Measurements from ENCODE around the gene A1CF.

Gene A1CF

DNA sequence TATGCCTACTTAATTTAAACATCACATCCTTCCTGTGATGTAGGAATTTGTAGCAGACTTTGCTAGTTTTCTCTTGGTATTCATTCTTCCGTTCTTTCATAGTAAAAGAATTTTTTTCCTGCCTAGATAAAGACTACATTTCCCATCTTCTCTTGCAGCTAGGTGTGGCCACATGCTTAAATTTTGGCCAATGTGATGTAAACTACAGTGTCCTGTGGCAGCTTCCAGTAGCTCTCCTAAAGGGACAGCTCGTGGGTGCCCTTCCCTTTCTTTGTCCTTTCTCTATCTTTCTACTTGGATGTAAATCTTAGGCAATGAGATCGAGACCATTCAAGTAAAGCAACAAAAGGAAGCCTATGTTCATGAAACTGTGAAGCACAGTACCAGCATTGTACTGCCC is 87.1 kb downstream of the A1CF start:
- Histone ChIP-seq H2BK5ac (ENCODE audit: low read length) (no peak overlapping the region), H3K4me3 (ENCODE audit: low read length in 2 of 2) (no peak overlapping the region), H2AK5ac (ENCODE audit: low read depth, low read length) (no peak overlapping the region), H2BK120ac (ENCODE audit: low read depth, low read length) (no peak overlapping the region), H2AFZ (ENCODE audit: low read length) (no peak overlapping the region), H3K9me3 (replicated peaks in 1 of 2; ENCODE audit: control insufficient read depth in 2 of 2, insufficient read depth in 1 of 2, low read depth in 1 of 2, low read length in 2 of 2) (no peaks in the 10 kb centered on the region), H3K27me3 (ENCODE audit: control insufficient read depth in 3 of 3, insufficient read depth in 3 of 3, low read depth in 1 of 3, low read length in 3 of 3) (no peaks in the 10 kb centered on the region), H3K79me1 (ENCODE audit: low read depth, low read length) (no peaks in the 10 kb centered on the region), H3K23ac (ENCODE audit: low read depth, low read length, poor library complexity) (no peak overlapping the region), H2BK15ac (ENCODE audit: low read length) (no peak overlapping the region), H4K8ac (ENCODE audit: low read depth, low read length) (no peak overlapping the region), H3K4me1 (ENCODE audit: control insufficient read depth in 2 of 2, insufficient read depth in 1 of 2, low read depth in 1 of 2, low read length in 2 of 2) (no peaks in the 10 kb centered on the region), H4K91ac (ENCODE audit: low read depth, low read length, poor library complexity) (no peak overlapping the region), H3K14ac (ENCODE audit: low read length) (no peak overlapping the region), H3K36me3 (replicated peaks in 1 of 2; ENCODE audit: control insufficient read depth in 2 of 2, insufficient read depth in 2 of 2, low read length in 2 of 2) (no peaks in the 10 kb centered on the region), H3K27ac (replicated peaks; ENCODE audit: low read length) (no peak overlapping the region), H3K9ac (ENCODE audit: low read depth, low read length, poor library complexity) (no peak overlapping the region), H3K4ac (ENCODE audit: low read length) (no peak overlapping the region), H3K18ac (ENCODE audit: low read length) (no peak overlapping the region), H3K4me2 (ENCODE audit: insufficient read depth, low read length, poor library complexity, severe bottlenecking) (no peak overlapping the region), H2BK12ac (ENCODE audit: low read length) (no peak overlapping the region)
- DNase-seq (ENCODE audit: low spot score) = no peak
- WGBS, 2 donors (ENCODE audit: extremely low coverage in 2 of 2, insufficient read length in 2 of 2, insufficient replicate concordance in 1 of 2) = no CpG with 5 or more reads among the region's 3 CpGs

DNA sequence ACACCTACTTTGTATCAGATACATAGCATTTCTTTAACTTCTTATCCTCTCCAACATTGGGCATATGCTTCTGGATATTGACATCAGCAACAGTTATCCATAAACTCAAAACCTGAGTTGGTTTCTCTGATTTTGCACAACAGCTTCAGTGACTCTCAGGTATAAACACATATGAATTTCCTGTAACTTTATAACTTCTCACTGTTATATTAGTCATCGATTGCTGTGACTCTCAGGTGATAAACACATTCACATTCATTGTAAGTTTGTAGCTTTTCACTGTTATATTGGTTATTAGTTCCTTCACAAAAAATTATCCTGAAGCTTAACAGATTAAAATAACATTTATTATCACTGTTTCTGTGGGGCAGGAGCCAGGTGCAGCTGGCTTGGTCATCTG is 88.7 kb downstream of the A1CF start:
- no peak overlapping the region for H3K4ac ChIP-seq (ENCODE audit: low read length)
- H2AFZ ChIP-seq (ENCODE audit: low read length) = no peak overlapping the region
- no CpG with 5 or more reads among the region's 1 CpG for WGBS, 2 donors (ENCODE audit: extremely low coverage in 2 of 2, insufficient read length in 2 of 2, insufficient replicate concordance in 1 of 2)

DNA sequence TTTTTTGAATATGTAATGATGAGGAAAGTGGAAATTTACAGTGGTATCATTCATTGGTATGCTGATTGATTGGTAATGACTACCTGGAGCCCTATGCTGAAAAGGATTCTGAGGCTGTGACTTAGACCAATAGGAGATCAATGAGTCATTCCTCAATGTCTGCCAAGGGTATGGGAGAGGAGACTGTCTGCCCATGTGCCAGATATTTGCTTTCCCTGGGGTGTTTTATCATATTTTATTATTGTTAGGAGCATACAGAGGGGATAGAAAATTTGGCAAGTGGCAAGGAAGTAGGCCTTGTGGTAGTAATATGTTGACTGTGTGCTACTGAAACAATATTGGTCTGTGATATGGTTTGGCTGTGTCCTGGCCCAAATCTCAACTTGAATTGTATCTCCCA is 90.9 kb downstream of the A1CF start:
- Histone ChIP-seq H3K4ac (ENCODE audit: low read length) (no peak overlapping the region), H3K79me1 (ENCODE audit: low read depth, low read length) (no peaks in the 10 kb centered on the region), H3K4me3 (ENCODE audit: low read length in 2 of 2) (no peak overlapping the region), H2AFZ (ENCODE audit: low read length) (no peak overlapping the region), H2BK12ac (ENCODE audit: low read length) (no peak overlapping the region), H2AK5ac (ENCODE audit: low read depth, low read length) (no peak overlapping the region), H3K14ac (ENCODE audit: low read length) (no peak overlapping the region), H2BK5ac (ENCODE audit: low read length) (no peak overlapping the region), H3K18ac (ENCODE audit: low read length) (no peak overlapping the region), H3K9ac (ENCODE audit: low read depth, low read length, poor library complexity) (no peak overlapping the region), H3K27me3 (ENCODE audit: control insufficient read depth in 3 of 3, insufficient read depth in 3 of 3, low read depth in 1 of 3, low read length in 3 of 3) (no peaks in the 10 kb centered on the region), H4K8ac (ENCODE audit: low read depth, low read length) (no peak overlapping the region), H4K91ac (ENCODE audit: low read depth, low read length, poor library complexity) (no peak overlapping the region), H3K27ac (replicated peaks; ENCODE audit: low read length) (no peak overlapping the region), H3K23ac (ENCODE audit: low read depth, low read length, poor library complexity) (no peak overlapping the region), H3K4me1 (ENCODE audit: control insufficient read depth in 2 of 2, insufficient read depth in 1 of 2, low read depth in 1 of 2, low read length in 2 of 2) (no peaks in the 10 kb centered on the region), H3K36me3 (replicated peaks in 1 of 2; ENCODE audit: control insufficient read depth in 2 of 2, insufficient read depth in 2 of 2, low read length in 2 of 2) (no peaks in the 10 kb centered on the region), H2BK15ac (ENCODE audit: low read length) (no peak overlapping the region), H2BK120ac (ENCODE audit: low read depth, low read length) (no peak overlapping the region), H3K4me2 (ENCODE audit: insufficient read depth, low read length, poor library complexity, severe bottlenecking) (no peak overlapping the region), H3K9me3 (replicated peaks in 1 of 2; ENCODE audit: control insufficient read depth in 2 of 2, insufficient read depth in 1 of 2, low read depth in 1 of 2, low read length in 2 of 2) (no peaks in the 10 kb centered on the region)
- DNase-seq (ENCODE audit: low spot score) = no peak

More for the DNA sequence above, 88.7 kb downstream of the A1CF start:
- H3K18ac ChIP-seq (ENCODE audit: low read length) = no peak overlapping the region
- H3K4me1 ChIP-seq (ENCODE audit: control insufficient read depth in 2 of 2, insufficient read depth in 1 of 2, low read depth in 1 of 2, low read length in 2 of 2) = no peaks in the 10 kb centered on the region
- H4K91ac ChIP-seq (ENCODE audit: low read depth, low read length, poor library complexity) = no peak overlapping the region
- H3K9ac ChIP-seq (ENCODE audit: low read depth, low read length, poor library complexity) = no peak overlapping the region
- H2AK5ac ChIP-seq (ENCODE audit: low read depth, low read length) = no peak overlapping the region
- H3K27me3 ChIP-seq (ENCODE audit: control insufficient read depth in 3 of 3, insufficient read depth in 3 of 3, low read depth in 1 of 3, low read length in 3 of 3) = no peaks in the 10 kb centered on the region
- no peak overlapping the region for H4K8ac ChIP-seq (ENCODE audit: low read depth, low read length)
- no peak overlapping the region for H3K4me2 ChIP-seq (ENCODE audit: insufficient read depth, low read length, poor library complexity, severe bottlenecking)
- H2BK12ac ChIP-seq (ENCODE audit: low read length) = no peak overlapping the region
- H3K4me3 ChIP-seq (ENCODE audit: low read length in 2 of 2) = no peak overlapping the region
- no peaks in the 10 kb centered on the region for H3K36me3 ChIP-seq (replicated peaks in 1 of 2; ENCODE audit: control insufficient read depth in 2 of 2, insufficient read depth in 2 of 2, low read length in 2 of 2)
- no peak overlapping the region for H3K23ac ChIP-seq (ENCODE audit: low read depth, low read length, poor library complexity)
- no peak overlapping the region for H3K27ac ChIP-seq (replicated peaks; ENCODE audit: low read length)
- no peak overlapping the region for H2BK5ac ChIP-seq (ENCODE audit: low read length)
- H2BK120ac ChIP-seq (ENCODE audit: low read depth, low read length) = no peak overlapping the region
- H3K79me1 ChIP-seq (ENCODE audit: low read depth, low read length) = no peaks in the 10 kb centered on the region
- no peak overlapping the region for H2BK15ac ChIP-seq (ENCODE audit: low read length)
- H3K14ac ChIP-seq (ENCODE audit: low read length) = no peak overlapping the region
- no peak for DNase-seq (ENCODE audit: low spot score)
- H3K9me3 ChIP-seq (replicated peaks in 1 of 2; ENCODE audit: control insufficient read depth in 2 of 2, insufficient read depth in 1 of 2, low read depth in 1 of 2, low read length in 2 of 2) = no peaks in the 10 kb centered on the region

DNA sequence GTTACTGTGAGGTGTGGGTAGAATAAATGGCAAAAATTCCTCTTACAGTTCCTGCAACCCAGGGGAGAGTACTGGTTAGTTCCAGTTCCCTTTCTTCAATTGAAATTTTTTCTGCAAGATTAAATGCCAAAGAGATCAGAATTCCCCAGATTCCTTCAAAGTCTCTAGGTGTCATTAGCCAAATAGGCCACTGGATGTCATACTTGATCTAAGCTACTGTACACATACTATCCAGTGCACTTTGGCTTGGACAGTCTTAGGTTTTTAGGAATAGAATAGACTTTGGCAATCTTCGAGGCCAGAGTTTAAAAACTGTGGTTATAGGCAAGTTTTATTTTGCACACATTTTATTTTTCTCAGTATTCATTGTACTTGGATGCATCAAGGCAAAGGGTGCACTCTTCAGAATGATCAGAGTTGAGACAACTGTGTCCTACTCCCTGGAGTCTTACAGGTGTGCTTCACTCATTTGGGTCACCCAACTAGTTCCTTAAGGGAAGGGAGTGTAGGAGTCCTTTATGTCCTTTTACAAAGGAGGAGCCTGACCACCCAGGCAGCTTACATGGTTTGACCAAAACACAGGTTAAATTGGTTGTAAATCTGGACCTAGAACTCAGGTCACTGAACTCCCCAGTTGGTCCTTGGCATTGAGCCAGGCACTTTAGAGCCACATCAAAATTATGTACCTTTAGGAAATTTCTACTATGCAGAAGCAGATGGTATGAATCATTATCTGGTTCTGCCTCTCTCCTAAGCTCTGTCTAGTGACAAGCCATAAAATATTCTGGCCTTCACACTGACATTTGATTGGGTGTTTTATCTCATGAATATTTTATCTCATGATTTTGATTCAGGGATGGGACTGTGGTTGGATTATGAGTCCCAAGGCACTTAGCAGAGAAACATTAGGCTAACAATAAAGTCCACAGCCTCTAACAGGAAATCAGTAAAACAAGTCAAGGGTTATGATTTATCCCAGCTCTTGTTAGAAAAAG is 96.2 kb downstream of the A1CF start:
- Histone ChIP-seq H4K91ac (ENCODE audit: low read depth, low read length, poor library complexity) (no peak overlapping the region), H3K18ac (ENCODE audit: low read length) (no peak overlapping the region), H3K27me3 (ENCODE audit: control insufficient read depth in 3 of 3, insufficient read depth in 3 of 3, low read depth in 1 of 3, low read length in 3 of 3) (no peaks in the 10 kb centered on the region), H3K23ac (ENCODE audit: low read depth, low read length, poor library complexity) (no peak overlapping the region), H2BK5ac (ENCODE audit: low read length) (no peak overlapping the region), H3K36me3 (replicated peaks in 1 of 2; ENCODE audit: control insufficient read depth in 2 of 2, insufficient read depth in 2 of 2, low read length in 2 of 2) (no peaks in the 10 kb centered on the region), H2AK5ac (ENCODE audit: low read depth, low read length) (no peak overlapping the region), H2AFZ (ENCODE audit: low read length) (no peak overlapping the region), H3K79me1 (ENCODE audit: low read depth, low read length) (no peaks in the 10 kb centered on the region), H2BK12ac (ENCODE audit: low read length) (no peak overlapping the region), H2BK120ac (ENCODE audit: low read depth, low read length) (no peak overlapping the region), H2BK15ac (ENCODE audit: low read length) (no peak overlapping the region), H3K4me2 (ENCODE audit: insufficient read depth, low read length, poor library complexity, severe bottlenecking) (no peak overlapping the region), H3K14ac (ENCODE audit: low read length) (no peak overlapping the region), H3K4me3 (ENCODE audit: low read length in 2 of 2) (no peak overlapping the region), H3K4ac (ENCODE audit: low read length) (no peak overlapping the region), H4K8ac (ENCODE audit: low read depth, low read length) (no peak overlapping the region), H3K4me1 (ENCODE audit: control insufficient read depth in 2 of 2, insufficient read depth in 1 of 2, low read depth in 1 of 2, low read length in 2 of 2) (no peaks in the 10 kb centered on the region), H3K27ac (replicated peaks; ENCODE audit: low read length) (no peak overlapping the region), H3K9me3 (replicated peaks in 1 of 2; ENCODE audit: control insufficient read depth in 2 of 2, insufficient read depth in 1 of 2, low read depth in 1 of 2, low read length in 2 of 2) (no peaks in the 10 kb centered on the region), H3K9ac (ENCODE audit: low read depth, low read length, poor library complexity) (no peak overlapping the region)
- WGBS, 2 donors (ENCODE audit: extremely low coverage in 2 of 2, insufficient read length in 2 of 2, insufficient replicate concordance in 1 of 2) = no CpG with 5 or more reads among the region's 1 CpG
- DNase-seq (ENCODE audit: low spot score) = peak; percentile 33

Data from neuronal stem cell (in vitro differentiated cells).